ENCODE measurements around the gene ANXA2R.

- TF ChIP-seq SMAD3 (CRISPR knock-in tag; IDR thresholded peaks at IDR 0.05; ENCODE audit: borderline replicate concordance) = no peak
- no peak for TF ChIP-seq ZNF416 (CRISPR knock-in tag; IDR thresholded peaks at IDR 0.05)
- TF ChIP-seq ZNF232 (CRISPR knock-in tag; IDR thresholded peaks at IDR 0.05) = no peak
- no peak for TF ChIP-seq CTCF (IDR thresholded peaks at IDR 0.05)
- TF ChIP-seq TEAD4 (CRISPR knock-in tag; IDR thresholded peaks at IDR 0.05) = no peak
- TF ChIP-seq E2F1 (CRISPR knock-in tag; IDR thresholded peaks at IDR 0.05) = no peak
These were observed 48.6 kb downstream of the ANXA2R start for GRCh38 chr5:42991404-42992087.
